H1 (cell line): ENCODE measurements around the gene NRP2. TPM values are rescaled to one million over a fixed set of nuclear protein-coding genes. Genes with fewer than 3 reads are reported as not detected.

Experiments
- CTCF ChIA-PET: fragments of 300-600 bp; sonication (Branson Sonifier 250); formaldehyde crosslinking; loops from one replicate; lab custom pipeline; 2021; ENCODE audit not compliant: partially characterized antibody; lab: Charles Lee
- POLR2A ChIA-PET: fragments of 300-600 bp; sonication (Branson Sonifier 250); formaldehyde crosslinking; loops from one replicate; lab custom pipeline; 2021; ENCODE audit warnings: inconsistent platforms; ENCODE audit not compliant: partially characterized antibody; lab: Charles Lee
- DNase-seq, 2 experiments: peaks; one replicate each; pipeline versions ENCODE4 v3.0.0 to v3.0.0-alpha.2; 2010 to 2022; ENCODE audit warnings: low spot score in 2 of 2, low read depth in 1 of 2, mixed read lengths in 1 of 2
- FAIRE-seq: peaks from 2 replicates; lab custom pipeline; 2011; peaks lifted over from hg19 to GRCh38; lab: Jason Lieb, UNC
- H2AFZ ChIP-seq: 2 replicates; pipeline ENCODE4 v1.8.1; 2012; ENCODE audit warnings: low read length, inconsistent platforms
- H2AK5ac ChIP-seq: 2 replicates; pipeline ENCODE4 v1.6.1; 2013; ENCODE audit warnings: low read depth, low read length
- H2BK120ac ChIP-seq: replicated peaks from 2 replicates; pipeline ENCODE3; 2013; ENCODE audit warnings: low read depth, low read length, inconsistent platforms
- H2BK12ac ChIP-seq: 2 replicates; pipeline ENCODE4 v1.6.1; 2013; ENCODE audit warnings: low read depth, low read length
- H2BK15ac ChIP-seq: 2 replicates; pipeline ENCODE4 v1.6.1; 2013; ENCODE audit warnings: low read length
- H2BK20ac ChIP-seq: 2 replicates; pipeline ENCODE4 v1.6.1; 2013; ENCODE audit warnings: low read length
- H2BK5ac ChIP-seq: 2 replicates; pipeline ENCODE4 v1.6.1; 2013; ENCODE audit warnings: low read depth, low read length
- H3K14ac ChIP-seq: 2 replicates; pipeline ENCODE4 v1.6.1; 2013; ENCODE audit warnings: inconsistent platforms; ENCODE audit not compliant: insufficient read length
- H3K18ac ChIP-seq: 2 replicates; pipeline ENCODE4 v1.6.1; 2013; ENCODE audit warnings: low read length; ENCODE audit errors: extremely low read depth
- H3K23ac ChIP-seq: 2 replicates; pipeline ENCODE4 v1.6.1; 2013; ENCODE audit warnings: inconsistent platforms; ENCODE audit not compliant: insufficient read length
- H3K23me2 ChIP-seq: 2 replicates; pipeline ENCODE4 v1.6.1; 2013; ENCODE audit warnings: low read depth, low read length
- H3K27ac ChIP-seq: 2 replicates; pipeline ENCODE4 v1.6.1; 2011; ENCODE audit warnings: low read depth, low read length, inconsistent platforms
- H3K27me3 ChIP-seq, 4 experiments: replicated peaks in 1 of 4; 1 replicate in 1 of 4; 2 replicates in 3 of 4; pipeline versions ENCODE4 v1.6.1 to v1.8.1; 2011 to 2013; ENCODE audit warnings: low read length in 3 of 4, mild to moderate bottlenecking in 3 of 4, inconsistent platforms in 2 of 4, mixed read lengths in 2 of 4, moderate library complexity in 1 of 4; ENCODE audit not compliant: control insufficient read depth in 3 of 4, insufficient read depth in 3 of 4; ENCODE audit errors: extremely low read depth in 1 of 4
- H3K36me3 ChIP-seq, 4 experiments: 2 replicates each; pipeline versions ENCODE4 v1.6.1 to v1.8.1; 2011 to 2013; ENCODE audit warnings: mild to moderate bottlenecking in 4 of 4, low read length in 3 of 4, moderate library complexity in 2 of 4, control low read depth in 1 of 4, inconsistent platforms in 1 of 4; ENCODE audit not compliant: insufficient read depth in 4 of 4, control insufficient read depth in 2 of 4
- H3K4ac ChIP-seq: replicated peaks from 2 replicates; pipeline ENCODE3; 2013; ENCODE audit warnings: low read length, low read depth, mixed read lengths, inconsistent platforms; ENCODE audit not compliant: insufficient read length
- H3K4me1 ChIP-seq, 4 experiments: replicated peaks in 1 of 4; 1 replicate in 1 of 4; 2 replicates in 3 of 4; pipeline versions ENCODE4 v1.6.1 to v1.8.1; 2011 to 2013; ENCODE audit warnings: low read length in 3 of 4, inconsistent platforms in 2 of 4, mixed read lengths in 1 of 4; ENCODE audit not compliant: insufficient read depth in 4 of 4, control insufficient read depth in 3 of 4
- H3K4me2 ChIP-seq, 2 experiments: 2 replicates each; pipeline versions ENCODE4 v1.6.1 to v1.8.1; 2011 to 2013; ENCODE audit warnings: low read depth in 2 of 2, low read length in 2 of 2, control low read depth in 1 of 2, inconsistent platforms in 1 of 2, mild to moderate bottlenecking in 1 of 2; ENCODE audit not compliant: insufficient read depth in 1 of 2
- H3K4me3 ChIP-seq, 4 experiments: fragments of 200-600, 300-600 bp in 1 of 4; sonication (generic), shearing (Covaris generic), sonication (Bioruptor Twin) in 1 of 4; 2 replicates each; pipeline versions ENCODE4 v1.5.1 to v1.8.1; 2011 to 2016; ENCODE audit warnings: low read length in 4 of 4, low read depth in 3 of 4, control low read depth in 2 of 4, inconsistent platforms in 2 of 4, mild to moderate bottlenecking in 2 of 4, mixed read lengths in 1 of 4, moderate library complexity in 1 of 4; ENCODE audit not compliant: insufficient read depth in 2 of 4; ENCODE audit errors: extremely low read depth in 1 of 4
- H3K56ac ChIP-seq: replicated peaks from 2 replicates; pipeline ENCODE3; 2013; ENCODE audit warnings: low read depth, mild to moderate bottlenecking, mixed read lengths, low read length, inconsistent platforms; ENCODE audit not compliant: insufficient read length
- H3K79me1 ChIP-seq: 2 replicates; pipeline ENCODE4 v1.6.1; 2013; ENCODE audit warnings: low read depth, low read length, control low read depth
- H3K79me2 ChIP-seq, 2 experiments: 2 replicates each; pipeline versions ENCODE4 v1.6.1 to v1.8.1; 2012 to 2013; ENCODE audit warnings: low read length in 2 of 2, mild to moderate bottlenecking in 2 of 2, inconsistent platforms in 1 of 2; ENCODE audit not compliant: insufficient read depth in 2 of 2, control insufficient read depth in 1 of 2
- H3K9ac ChIP-seq, 4 experiments: replicated peaks in 1 of 4; 1 replicate in 1 of 4; 2 replicates in 3 of 4; pipeline versions ENCODE4 v1.6.1 to v1.8.1; 2011 to 2013; ENCODE audit warnings: low read depth in 3 of 4, low read length in 3 of 4, control low read depth in 2 of 4, mild to moderate bottlenecking in 2 of 4, moderate library complexity in 2 of 4, inconsistent platforms in 1 of 4; ENCODE audit errors: extremely low read depth in 1 of 4
- H3K9me3 ChIP-seq, 2 experiments: 2 replicates each; pipeline versions ENCODE4 v1.6.1 to v1.8.1; 2012 to 2013; ENCODE audit warnings: mild to moderate bottlenecking in 2 of 2, moderate library complexity in 2 of 2, control low read depth in 1 of 2, inconsistent platforms in 1 of 2, low read depth in 1 of 2, low read length in 1 of 2, mixed read lengths in 1 of 2; ENCODE audit not compliant: insufficient read depth in 2 of 2
- H4K20me1 ChIP-seq, 2 experiments: replicated peaks in 1 of 2; 2 replicates each; pipeline versions ENCODE3 to v1.8.1; 2011 to 2013; ENCODE audit warnings: inconsistent platforms in 2 of 2, low read length in 2 of 2, mild to moderate bottlenecking in 1 of 2; ENCODE audit not compliant: insufficient read depth in 2 of 2, control insufficient read depth in 1 of 2
- H4K5ac ChIP-seq: 2 replicates; pipeline ENCODE4 v1.6.1; 2013; ENCODE audit warnings: low read length, low read depth, mixed read lengths, inconsistent platforms; ENCODE audit not compliant: insufficient read length
- H4K8ac ChIP-seq: 2 replicates; pipeline ENCODE4 v1.8.0; 2013; ENCODE audit warnings: mild to moderate bottlenecking, moderate library complexity, low read length, inconsistent platforms; ENCODE audit not compliant: insufficient read depth; ENCODE audit errors: extremely low read depth
- H4K91ac ChIP-seq: replicated peaks from 2 replicates; pipeline ENCODE3; 2013; ENCODE audit warnings: low read length, mixed read lengths, inconsistent platforms; ENCODE audit not compliant: insufficient read length
- BCL11A ChIP-seq, 2 experiments: IDR thresholded peaks; one replicate each; pipeline ENCODE4 v1.6.1; 2011; ENCODE audit warnings: low read depth in 2 of 2, low read length in 2 of 2, mild to moderate bottlenecking in 2 of 2
- GTF2F1 ChIP-seq: IDR thresholded peaks from 2 replicates; pipeline ENCODE4 v1.6.1; 2012; ENCODE audit warnings: low read depth, low read length, improper control_type of control experiment, borderline replicate concordance
- HDAC2 ChIP-seq, 2 experiments: fragments of 300-600 bp in 1 of 2; sonication (generic) in 1 of 2; IDR thresholded peaks; 2 replicates each; pipeline ENCODE4 v1.6.1; 2011 to 2012; ENCODE audit warnings: low read depth in 2 of 2, low read length in 2 of 2, mild to moderate bottlenecking in 2 of 2, moderate library complexity in 2 of 2, borderline replicate concordance in 1 of 2, inconsistent platforms in 1 of 2
- KDM5A ChIP-seq: fragments of 200-600 bp; IDR thresholded peaks from 2 replicates; pipeline ENCODE4 v1.7.1; 2012; ENCODE audit warnings: mild to moderate bottlenecking, low read length, inconsistent platforms, mixed read lengths
- POU5F1 ChIP-seq: IDR thresholded peaks from 2 replicates; pipeline ENCODE4 v1.6.1; 2011; ENCODE audit warnings: low read depth, mild to moderate bottlenecking, low read length, moderate library complexity
- TAF7 ChIP-seq: optimal IDR thresholded peaks from 2 replicates; pipeline ENCODE3; 2011; ENCODE audit warnings: low read depth, mild to moderate bottlenecking, inconsistent platforms, low read length, moderate library complexity, borderline replicate concordance
- TBP ChIP-seq: IDR thresholded peaks from 2 replicates; pipeline ENCODE4 v1.6.1; 2011; ENCODE audit warnings: low read depth, low read length, improper control_type of control experiment
- TEAD4 ChIP-seq: IDR thresholded peaks from 2 replicates; pipeline ENCODE4 v1.6.1; 2012; ENCODE audit warnings: low read depth, low read length, inconsistent platforms, mixed read lengths
- YY1 ChIP-seq: IDR thresholded peaks from 2 replicates; pipeline ENCODE4 v1.6.1; 2011; ENCODE audit warnings: low read depth, mild to moderate bottlenecking, low read length
- ZNF274 ChIP-seq: IDR thresholded peaks from 2 replicates; pipeline ENCODE4 v1.7.0; 2012; ENCODE audit warnings: low read length, borderline replicate concordance; ENCODE audit errors: extremely low read depth
- WGBS, 2 experiments: shearing (Covaris generic) in 1 of 2; methylation state at CpG; one replicate each; pipeline versions ENCODE4 v1.1.6 to v1.1.7; 2013 to 2015; ENCODE audit warnings: low lambda C conversion rate in 2 of 2, mixed read lengths in 2 of 2, inconsistent platforms in 1 of 2, low coverage in 1 of 2, missing lambda C conversion rate in 1 of 2; ENCODE audit not compliant: insufficient replicate concordance in 2 of 2, insufficient coverage in 1 of 2, insufficient read length in 1 of 2; ENCODE audit errors: extremely low coverage in 1 of 2, missing lambda C conversion rate in 1 of 2; 5-methylcytosine and 5-hydroxymethylcytosine counted together
- polyA plus RNA-seq, 7 experiments: library from polyadenylated mRNA; depleted of rRNA in 3 of 7; stranded (reverse) in 5 of 7; unstranded in 2 of 7; fragments of >200 nt in 5 of 7; fragments of 200-250 nt in 2 of 7; gene quantifications; 1 replicate in 5 of 7; 2 replicates in 1 of 7; 4 replicates in 1 of 7; pipeline versions ENCODE4 v1.2.1 to v1.2.3, GENCODE V29; 2011 to 2013; ENCODE audit warnings: missing spikeins in 2 of 7, mixed read lengths in 2 of 7
- total RNA-seq: library from RNA; stranded (reverse); fragmentation: NEBNext Ultra II Directional; extraction: Animal tissue kit (Norgen Biotek cat#: 25700); gene quantifications from 2 replicates; pipeline ENCODE4 v1.2.1, GENCODE V29; 2021

Gene NRP2
- total and polyA plus RNA-seq, 2 of the 8 experiments (the other 6 are each of a cell fraction or from before 2014, with no cell fraction given), result 32.0 to 37.8 TPM

DNA sequence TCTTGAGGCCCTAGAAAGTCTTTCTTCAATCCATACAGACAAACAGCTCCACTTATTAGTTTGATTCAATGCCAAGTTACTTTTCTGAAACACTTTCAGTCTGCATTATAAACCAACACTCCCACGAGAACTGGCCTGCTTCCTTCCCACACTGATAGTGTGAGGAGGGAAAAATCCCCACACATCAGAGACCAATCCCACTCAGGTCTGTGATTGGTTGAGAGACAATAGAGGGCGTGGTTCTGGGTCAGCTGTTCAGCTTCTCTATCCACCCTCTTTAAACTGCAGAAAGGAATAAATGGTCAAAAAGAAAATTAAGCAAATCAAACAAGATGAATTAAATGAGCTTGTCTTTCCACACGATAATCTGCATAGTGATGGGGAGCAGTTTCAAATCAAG lies 152.5 kb downstream of the NRP2 start:
- Histone ChIP-seq H4K5ac (no peak overlapping the region), H3K79me2 (no peaks in the 10 kb centered on the region), H3K27ac (no peak overlapping the region), H2AK5ac (no peak overlapping the region), H3K27me3 (no peaks in the 10 kb centered on the region), H3K9me3 (peaks cover 4 to 5% of the 10 kb centered on the region in 2 experiments; a peak in 3 of 4 replicates), H3K4ac (no peak overlapping the region), H4K20me1 (no peaks in the 10 kb centered on the region), H4K91ac (no peak overlapping the region), H3K36me3 (no peaks in the 10 kb centered on the region), H3K56ac (no peak overlapping the region), H2BK120ac (no peak overlapping the region), H3K4me2 (no peak overlapping the region), H3K4me3 (no peak overlapping the region), H2BK5ac (0 out of 2 replicates have a peak overlapping the region, but pooled peaks have one; percentile 16), H2BK15ac (no peak overlapping the region), H4K8ac (no peak overlapping the region), H3K23ac (no peak overlapping the region), H3K23me2 (no peaks in the 10 kb centered on the region), H3K14ac (no peak overlapping the region), H3K79me1 (no peaks in the 10 kb centered on the region), H3K4me1 (peaks cover 0 to 8% (median 5%) of the 10 kb centered on the region in 4 experiments; a peak in 4 of 7 replicates), H3K9ac (no peak overlapping the region), H2BK12ac (no peak overlapping the region), H2AFZ (no peak overlapping the region), H2BK20ac (peak overlapping the region; percentile 72; the same call in 1 of the 2 replicates), H3K18ac (no peak overlapping the region)
- ChIA-PET CTCF (interaction anchor here (1.2 to 5.3 kb wide), 5 partner anchors 19 to 96 kb away, joined by 3 to 30 read pairs (median 4); no protein-coding TSS in a partner anchor), POLR2A (interaction anchor here (1.2 kb wide), 1 partner anchor 23 kb away, joined by 3 read pairs; no protein-coding TSS in a partner anchor)
- DNase-seq, result peak in 1 of 2 experiments; percentile 38
- TF ChIP-seq ZNF274 (no peak), TEAD4 (no peak), BCL11A (IDR thresholded peaks at IDR 0.05; ENCODE audit: low read depth in 2 of 2, low read length in 2 of 2) (no peak), HDAC2 (IDR thresholded peaks at IDR 0.05; ENCODE audit: borderline replicate concordance in 1 of 2, low read depth in 2 of 2, low read length in 2 of 2) (no peak), KDM5A (no peak), TBP (no peak), GTF2F1 (no peak), TAF7 (no peak), YY1 (no peak), POU5F1 (no peak)
- WGBS, 2 experiments, result 86% methylated on average over 3 of the region's 3 CpGs; no CpG with 5 or more reads in 1 of the 2 experiments
- no peak for FAIRE-seq
